GM21723 (cell line): ENCODE measurements around the gene KBTBD12.
"Not testable (repeated sequence)": the region's sequence is repeated elsewhere in the genome, so short reads cannot be mapped to it uniquely, and the experiment has no call there.

Experiments used
- ATAC-seq: cut with Tn5 transposase; IDR thresholded peaks from one replicate; pipeline ENCODE4 v1.9.1; 2021; ENCODE audit warnings: mild to moderate bottlenecking, moderate library complexity; ENCODE audit not compliant: unreplicated experiment

The KBTBD12 gene

GRCh38 chr3:127902486-127902885 lies 12.5 kb upstream of the KBTBD12 start:
- ATAC-seq: no peak

GRCh38 chr3:127903611-127904375 lies 11.2 kb upstream of the KBTBD12 start:
- ATAC-seq: no peak

DNA sequence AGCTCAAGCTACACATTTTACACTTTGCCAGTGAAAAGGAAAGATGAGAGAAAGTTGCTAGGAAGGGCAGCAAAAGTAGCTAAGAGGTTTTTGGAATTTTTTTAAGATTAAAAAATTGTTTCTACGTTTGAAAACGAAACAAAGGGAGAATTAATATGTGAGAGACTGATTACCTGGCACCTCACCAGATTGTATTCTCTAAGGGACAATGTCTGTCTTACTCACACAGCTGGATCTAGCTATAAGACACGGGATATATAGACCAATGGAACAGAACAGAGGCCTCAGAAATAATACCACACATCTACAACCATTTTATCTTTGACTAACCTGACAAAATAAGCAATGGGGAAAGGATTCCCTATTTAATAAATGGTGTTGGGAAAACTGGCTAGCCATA lies 9.5 kb upstream of the KBTBD12 start:
- ATAC-seq: no peak

DNA sequence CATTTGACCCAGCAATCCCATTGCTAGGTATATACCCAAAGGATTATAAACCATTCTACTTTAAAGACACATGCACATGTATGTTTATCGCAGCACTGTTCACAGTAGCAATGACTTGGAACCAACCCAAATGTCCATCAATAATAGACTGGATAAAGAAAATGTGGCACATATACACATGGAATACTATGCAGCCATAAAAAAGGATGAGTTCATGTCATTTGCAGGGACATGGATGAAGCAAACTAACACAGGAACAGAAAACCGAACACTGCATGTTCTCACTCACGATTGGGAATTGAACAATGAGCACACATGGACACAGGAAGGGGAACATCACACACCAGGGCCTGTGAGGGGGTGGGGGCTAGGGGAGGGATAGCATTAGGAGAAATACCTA lies 8.4 kb upstream of the KBTBD12 start:
- not testable (repeated sequence) for ATAC-seq

GRCh38 chr3:127908202-127908601 lies 6.8 kb upstream of the KBTBD12 start:
- no peak for ATAC-seq

DNA sequence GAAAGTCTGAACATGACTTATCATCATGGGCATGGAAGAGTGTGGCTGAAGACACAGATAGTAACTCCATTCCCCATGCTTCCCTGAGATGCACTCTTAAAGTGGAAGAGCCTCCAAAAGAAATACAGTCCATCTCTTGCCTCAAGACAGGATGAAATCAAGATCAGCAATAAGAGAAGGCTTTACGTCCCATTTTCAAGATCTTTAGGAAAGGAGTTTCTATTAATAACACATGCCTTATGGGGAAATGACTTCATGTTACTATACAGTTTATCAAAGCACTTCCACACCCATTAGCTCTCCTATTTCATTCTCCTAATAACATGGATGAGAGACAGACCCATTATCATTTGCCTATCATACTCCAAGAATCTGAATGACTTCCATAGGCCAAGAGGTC lies 6.1 kb upstream of the KBTBD12 start:
- no peak for ATAC-seq

GRCh38 chr3:127909646-127910045 lies 5.4 kb upstream of the KBTBD12 start:
- no peak for ATAC-seq

GRCh38 chr3:127911421-127911931 lies 3.6 kb upstream of the KBTBD12 start:
- ATAC-seq: no peak

- not testable (repeated sequence) for ATAC-seq
These were observed 1.2 kb upstream of the KBTBD12 start for GRCh38 chr3:127913841-127914240.

DNA sequence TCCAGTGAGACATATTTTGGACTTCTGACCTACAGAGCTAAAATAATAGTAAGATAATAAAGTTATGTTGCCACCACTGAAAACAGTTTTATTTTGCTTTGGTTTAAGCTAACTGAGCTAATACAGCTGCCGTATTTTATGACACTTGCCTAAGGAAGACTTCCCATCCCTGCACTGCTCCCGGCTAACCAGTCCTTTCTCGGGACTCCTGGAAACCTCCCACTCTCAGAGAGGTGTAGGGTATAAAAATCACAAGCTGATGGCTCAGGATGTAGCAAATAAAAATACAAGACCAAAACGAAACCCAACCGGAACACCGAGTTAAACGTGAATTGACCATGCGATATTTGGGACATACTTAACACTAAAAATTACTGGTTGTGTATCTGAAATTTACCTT lies 448 bp upstream of the KBTBD12 start:
- peak; percentile 19 for ATAC-seq

- no peak for ATAC-seq
These were observed 983 bp downstream of the KBTBD12 start for GRCh38 chr3:127915937-127916493.

DNA sequence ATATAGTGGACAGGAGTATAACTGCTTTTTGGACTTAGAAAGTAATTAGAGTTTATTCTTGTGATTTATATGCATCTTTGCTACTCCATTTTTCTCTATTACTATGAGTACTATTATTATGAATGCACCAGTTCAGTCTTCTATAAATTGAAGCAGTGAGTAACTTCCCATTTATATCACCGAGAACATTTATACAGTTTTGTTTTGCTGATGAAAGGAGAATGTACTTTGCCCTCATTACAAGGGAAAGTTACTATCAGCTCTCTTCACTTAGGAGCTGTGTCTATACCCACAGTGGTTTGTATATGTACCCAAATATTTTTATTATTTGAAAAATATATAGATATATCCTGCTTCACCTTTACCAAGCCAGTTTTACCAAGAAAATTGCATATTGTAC lies 5.7 kb downstream of the KBTBD12 start:
- ATAC-seq: no peak

DNA sequence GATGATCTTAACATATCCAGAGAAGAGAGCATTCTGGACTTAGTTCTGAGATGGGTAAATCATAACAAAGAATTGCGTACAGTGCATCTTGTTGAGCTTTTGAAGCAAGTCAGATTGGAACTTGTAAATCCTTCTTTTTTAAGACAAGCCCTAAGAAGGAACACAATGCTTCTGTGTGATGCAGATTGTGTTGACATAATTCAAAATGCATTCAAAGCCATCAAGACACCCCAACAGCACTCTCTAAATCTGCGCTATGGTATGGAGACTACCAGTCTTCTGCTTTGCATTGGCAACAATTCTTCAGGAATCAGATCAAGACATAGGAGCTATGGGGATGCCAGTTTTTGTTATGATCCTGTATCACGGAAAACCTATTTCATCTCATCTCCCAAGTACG lies 8.6 kb downstream of the KBTBD12 start:
- ATAC-seq: no peak

- ATAC-seq: no peak
These were observed 10.4 kb downstream of the KBTBD12 start for GRCh38 chr3:127925384-127925783.

DNA sequence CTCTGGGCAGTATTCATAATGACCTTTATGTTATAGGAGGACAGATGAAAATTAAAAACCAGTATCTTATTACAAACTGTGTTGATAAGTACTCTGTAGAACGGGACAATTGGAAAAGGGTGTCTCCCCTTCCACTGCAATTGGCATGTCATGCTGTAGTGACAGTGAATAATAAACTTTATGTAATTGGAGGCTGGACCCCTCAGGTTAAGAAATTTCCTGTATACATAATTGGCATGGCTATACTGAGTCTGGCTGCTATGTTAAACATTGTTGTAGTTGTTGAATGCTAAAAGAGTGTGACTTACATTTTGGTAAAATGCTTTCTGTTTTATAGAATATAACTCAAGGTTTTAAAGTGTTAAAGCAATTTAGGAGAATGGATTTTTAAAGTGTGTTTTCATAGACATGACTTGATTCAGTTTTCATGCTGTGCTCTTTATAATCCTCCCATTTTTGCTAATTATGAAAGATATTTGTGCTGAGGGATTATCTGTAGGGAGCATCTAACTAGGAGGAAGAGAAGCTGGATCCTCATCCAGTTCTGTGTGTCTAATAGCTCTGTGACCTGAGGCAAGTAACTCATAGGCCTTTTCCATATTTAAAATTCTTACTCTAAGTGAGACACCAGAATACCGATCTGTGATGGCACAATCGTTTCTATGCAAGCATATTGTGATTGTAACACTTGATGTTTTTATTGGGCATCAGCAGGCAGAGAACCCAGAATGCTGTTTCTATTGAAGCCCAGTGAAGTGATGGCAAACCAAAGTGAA lies 13.0 kb downstream of the KBTBD12 start:
- no peak for ATAC-seq

DNA sequence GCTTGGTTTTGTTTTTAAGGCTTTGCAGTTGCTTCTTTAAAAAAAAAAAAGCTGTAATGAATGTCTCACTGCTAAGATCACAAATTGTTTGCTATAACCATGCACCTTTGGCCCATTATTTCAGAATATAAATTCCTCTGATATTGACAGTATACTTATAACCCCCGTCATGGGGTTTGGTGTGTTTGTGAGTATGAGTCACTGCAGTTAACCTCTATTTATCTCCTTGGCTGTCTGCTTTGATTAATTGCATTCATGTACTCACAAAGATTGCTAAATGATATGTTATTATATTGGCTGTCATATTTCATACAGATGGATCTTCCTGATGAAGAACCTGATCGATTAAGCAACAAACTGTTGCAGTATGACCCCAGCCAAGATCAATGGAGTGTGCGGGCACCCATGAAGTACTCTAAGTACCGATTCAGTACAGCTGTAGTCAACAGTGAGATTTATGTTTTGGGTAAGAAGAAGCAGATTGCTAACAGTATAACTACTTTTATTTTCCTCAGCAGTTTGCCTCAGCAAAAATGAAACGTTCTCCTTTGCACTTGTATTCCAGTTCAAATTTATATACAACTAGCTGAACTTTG lies 14.9 kb downstream of the KBTBD12 start:
- no peak for ATAC-seq

DNA sequence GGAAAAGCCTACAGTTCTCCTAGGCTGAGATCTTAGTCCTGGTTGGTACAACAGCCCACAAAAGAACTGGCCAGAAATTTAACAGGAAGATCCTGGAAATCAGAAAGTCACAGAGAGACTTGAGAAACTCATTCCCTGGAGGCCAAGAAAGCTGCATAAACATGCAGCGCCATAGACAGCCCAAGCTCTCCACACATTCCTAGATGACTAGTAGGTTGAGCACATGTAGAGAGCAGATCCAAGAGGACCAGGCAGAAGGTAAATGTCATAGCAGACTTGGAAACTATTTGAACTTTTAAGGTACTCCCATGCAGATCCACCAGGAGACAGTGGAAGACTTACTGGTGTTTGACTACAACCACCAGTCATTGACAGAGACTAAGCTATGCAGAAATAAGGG lies 18.4 kb downstream of the KBTBD12 start:
- ATAC-seq: no peak

DNA sequence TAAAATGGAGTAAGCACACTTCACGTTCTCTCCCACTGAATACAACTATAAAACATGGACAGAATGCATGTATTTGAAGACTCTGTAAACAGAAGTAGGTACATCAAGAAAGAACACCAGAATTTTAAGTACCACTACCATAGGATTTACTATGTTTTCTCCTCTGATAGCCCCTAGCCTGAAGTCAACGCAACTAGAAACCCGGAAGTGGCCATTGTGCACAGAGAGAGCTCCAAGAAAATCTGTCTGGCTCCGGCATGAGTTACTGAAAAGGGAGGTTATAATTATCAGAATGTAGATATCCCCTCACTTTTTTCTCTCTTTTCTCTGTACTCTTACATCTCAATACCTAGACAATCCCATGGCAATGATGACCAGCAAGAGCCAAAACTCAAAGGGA lies 23.8 kb downstream of the KBTBD12 start:
- ATAC-seq: no peak

- ATAC-seq: no peak
These were observed 25.1 kb downstream of the KBTBD12 start for GRCh38 chr3:127940116-127940515.

- ATAC-seq: no peak
These were observed 27.6 kb downstream of the KBTBD12 start for GRCh38 chr3:127942613-127943012.

DNA sequence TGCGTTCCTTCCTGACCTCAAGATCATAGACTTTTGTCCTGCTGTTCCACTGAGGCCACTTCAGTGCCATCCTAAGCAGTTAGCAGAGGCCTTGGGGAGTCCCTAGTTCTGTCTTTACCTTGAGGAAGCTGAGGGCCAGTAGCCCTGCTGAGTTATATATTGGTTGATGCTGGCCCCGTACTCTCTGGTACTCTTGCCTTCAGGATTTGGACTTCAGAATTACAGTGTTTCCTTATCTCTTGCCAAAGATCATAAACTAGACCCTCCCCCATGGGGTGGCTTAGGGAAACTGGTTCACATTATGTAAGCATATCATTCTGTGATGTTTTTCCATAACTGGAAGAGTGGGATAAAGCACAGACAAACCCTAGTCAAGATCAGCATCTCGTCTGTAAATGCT lies 33.2 kb downstream of the KBTBD12 start:
- ATAC-seq: no peak
